ENCODE results near the gene JPT2. TPM values are rescaled to one million over a fixed set of nuclear protein-coding genes. Genes with fewer than 3 reads are reported as not detected.

The JPT2 gene
- total and polyA plus RNA-seq, 10 of the 15 experiments (the other 5 are each of a cell fraction or from before 2014, with no cell fraction given), result 11.7 to 78.4 (median 48.4) TPM

GRCh38 chr16:1650131-1650530 is 27.9 kb upstream of the JPT2 start:
- peaks cover 12 to 18% of the 10 kb centered on the region in 2 experiments; a peak in 3 of 4 replicates for H3K36me3 ChIP-seq (ENCODE audit: control insufficient read depth in 2 of 2, insufficient read depth in 2 of 2, low read length in 1 of 2)
- DNase-seq (ENCODE audit: low read depth, low spot score), result no peak
- no peak overlapping the region for H3K4me3 ChIP-seq
- no peaks in the 10 kb centered on the region for H3K27me3 ChIP-seq (replicated peaks in 1 of 2; ENCODE audit: control insufficient read depth in 2 of 2, insufficient read depth in 2 of 2, low read length in 1 of 2)
- no peaks in the 10 kb centered on the region for H3K79me2 ChIP-seq (ENCODE audit: control insufficient read depth, insufficient read depth, low read length)
- H3K27ac ChIP-seq (ENCODE audit: control insufficient read depth, insufficient read depth), result no peak overlapping the region
- in situ Hi-C loops (cut with MboI) (no loop called here), intact Hi-C loops (cut with micrococcal nuclease; ENCODE audit: unreplicated experiment) (no loop called here)
- H3K4me2 ChIP-seq (ENCODE audit: control insufficient read depth, insufficient read depth), result no peak overlapping the region
- TF ChIP-seq SREBF2 (IDR thresholded peaks at IDR 0.05; ENCODE audit: low read length) (no peak), SIN3A (IDR thresholded peaks at IDR 0.05; ENCODE audit: low read depth, low read length) (no peak), YBX1 (IDR thresholded peaks at IDR 0.05) (no peak), TCF12 (IDR thresholded peaks at IDR 0.05; ENCODE audit: low read depth, low read length) (no peak), RELA (IDR thresholded peaks at IDR 0.05; ENCODE audit: borderline replicate concordance, partially characterized antibody) (no peak), IRF4 (IDR thresholded peaks at IDR 0.05; ENCODE audit: low read depth, low read length) (no peak), PBX3 (IDR thresholded peaks at IDR 0.05; ENCODE audit: insufficient replicate concordance, low read depth, low read length) (no peak), POLR2AphosphoS2 (IDR thresholded peaks at IDR 0.05; ENCODE audit: low read depth, low read length) (no peak), RUNX3 (IDR thresholded peaks at IDR 0.05; ENCODE audit: low read length) (no peak), CHD1 (IDR thresholded peaks at IDR 0.05; ENCODE audit: low read depth, low read length) (no peak), TAF1 (IDR thresholded peaks at IDR 0.05; ENCODE audit: borderline replicate concordance, low read depth, low read length) (no peak)
- TF ChIP-seq, protein P1, sequence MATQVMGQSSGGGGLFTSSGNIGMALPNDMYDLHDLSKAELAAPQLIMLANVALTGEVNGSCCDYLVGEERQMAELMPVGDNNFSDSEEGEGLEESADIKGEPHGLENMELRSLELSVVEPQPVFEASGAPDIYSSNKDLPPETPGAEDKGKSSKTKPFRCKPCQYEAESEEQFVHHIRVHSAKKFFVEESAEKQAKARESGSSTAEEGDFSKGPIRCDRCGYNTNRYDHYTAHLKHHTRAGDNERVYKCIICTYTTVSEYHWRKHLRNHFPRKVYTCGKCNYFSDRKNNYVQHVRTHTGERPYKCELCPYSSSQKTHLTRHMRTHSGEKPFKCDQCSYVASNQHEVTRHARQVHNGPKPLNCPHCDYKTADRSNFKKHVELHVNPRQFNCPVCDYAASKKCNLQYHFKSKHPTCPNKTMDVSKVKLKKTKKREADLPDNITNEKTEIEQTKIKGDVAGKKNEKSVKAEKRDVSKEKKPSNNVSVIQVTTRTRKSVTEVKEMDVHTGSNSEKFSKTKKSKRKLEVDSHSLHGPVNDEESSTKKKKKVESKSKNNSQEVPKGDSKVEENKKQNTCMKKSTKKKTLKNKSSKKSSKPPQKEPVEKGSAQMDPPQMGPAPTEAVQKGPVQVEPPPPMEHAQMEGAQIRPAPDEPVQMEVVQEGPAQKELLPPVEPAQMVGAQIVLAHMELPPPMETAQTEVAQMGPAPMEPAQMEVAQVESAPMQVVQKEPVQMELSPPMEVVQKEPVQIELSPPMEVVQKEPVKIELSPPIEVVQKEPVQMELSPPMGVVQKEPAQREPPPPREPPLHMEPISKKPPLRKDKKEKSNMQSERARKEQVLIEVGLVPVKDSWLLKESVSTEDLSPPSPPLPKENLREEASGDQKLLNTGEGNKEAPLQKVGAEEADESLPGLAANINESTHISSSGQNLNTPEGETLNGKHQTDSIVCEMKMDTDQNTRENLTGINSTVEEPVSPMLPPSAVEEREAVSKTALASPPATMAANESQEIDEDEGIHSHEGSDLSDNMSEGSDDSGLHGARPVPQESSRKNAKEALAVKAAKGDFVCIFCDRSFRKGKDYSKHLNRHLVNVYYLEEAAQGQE (IDR thresholded peaks at IDR 0.05; ENCODE audit: low read depth, low read length), result no peak
- ChIA-PET RAD21 (ENCODE audit: unreplicated experiment) (no interaction called here), CTCF (no interaction called here), POLR2A (no interaction called here), SMC1A (ENCODE audit: uncharacterized antibody, unreplicated experiment) (no interaction called here)
- H3K4me1 ChIP-seq (ENCODE audit: control insufficient read depth, insufficient read depth, low read length), result no peaks in the 10 kb centered on the region; the same call in 1 of the 2 replicates
- no peaks in the 10 kb centered on the region for H3K9me3 ChIP-seq (replicated peaks; ENCODE audit: control insufficient read depth, insufficient read depth, low read length)
- 54% methylated on average over 4 of the region's 4 CpGs for WGBS (ENCODE audit: insufficient coverage, insufficient replicate concordance, low lambda C conversion rate, missing lambda C conversion rate)
- no peak for ATAC-seq
- no peak overlapping the region for H2AFZ ChIP-seq (ENCODE audit: control insufficient read depth, low read depth, low read length)
- FAIRE-seq, result no peak
- H3K9ac ChIP-seq (ENCODE audit: control insufficient read depth, insufficient read depth, low read length), result no peak overlapping the region
- BruUV-seq (replicated peaks), result TSS peak; percentile 21
- H4K20me1 ChIP-seq (ENCODE audit: control insufficient read depth, insufficient read depth), result peaks cover 4% of the 10 kb centered on the region
